Measurements from ENCODE around the gene RPL29.

- TF ChIP-seq POLR2A (IDR thresholded peaks at IDR 0.05): no peak
- TF ChIP-seq CTCF (IDR thresholded peaks at IDR 0.05): no peak
Measured at GRCh38 chr3:52038227-52038626, 42.5 kb upstream of the RPL29 start.

All from esophagus squamous epithelium (tissue), 4 donors.